ENCODE results near the gene ALKBH1.
A peak's percentile ranks its signal among the peaks of the same experiment; 100 is the strongest.

The ALKBH1 gene

DNA sequence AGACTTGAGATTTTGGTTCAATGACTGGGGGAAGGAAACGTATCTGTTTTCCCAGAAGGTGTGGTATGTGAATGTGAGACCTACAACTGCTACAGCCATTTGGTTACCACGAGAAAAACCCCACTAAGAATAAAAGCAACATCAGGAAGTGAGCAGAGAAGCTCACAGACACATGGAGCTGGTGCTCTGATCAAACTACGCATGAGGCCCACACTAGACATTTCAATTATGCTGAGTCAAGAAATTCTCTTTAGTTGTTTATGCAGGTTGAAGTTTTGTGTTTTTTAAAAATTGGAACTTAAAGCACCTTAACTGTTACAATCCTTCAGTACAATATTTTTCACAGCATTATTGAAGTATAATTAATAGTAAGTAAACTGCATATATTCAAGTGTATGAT, 82.5 kb downstream of the ALKBH1 start:
- Mint-ChIP-seq H3K9me3 (no peaks in the 10 kb centered on the region), H3K27me3 (no peaks in the 10 kb centered on the region), H3K36me3 (ENCODE audit: low read depth) (no peaks in the 10 kb centered on the region), H3K4me1 (ENCODE audit: low read depth) (peaks cover 13% of the 10 kb centered on the region), H3K27ac (no peak overlapping the region), H3K4me3 (no peak overlapping the region)
- intact Hi-C loops (cut with micrococcal nuclease), result no loop called here

DNA sequence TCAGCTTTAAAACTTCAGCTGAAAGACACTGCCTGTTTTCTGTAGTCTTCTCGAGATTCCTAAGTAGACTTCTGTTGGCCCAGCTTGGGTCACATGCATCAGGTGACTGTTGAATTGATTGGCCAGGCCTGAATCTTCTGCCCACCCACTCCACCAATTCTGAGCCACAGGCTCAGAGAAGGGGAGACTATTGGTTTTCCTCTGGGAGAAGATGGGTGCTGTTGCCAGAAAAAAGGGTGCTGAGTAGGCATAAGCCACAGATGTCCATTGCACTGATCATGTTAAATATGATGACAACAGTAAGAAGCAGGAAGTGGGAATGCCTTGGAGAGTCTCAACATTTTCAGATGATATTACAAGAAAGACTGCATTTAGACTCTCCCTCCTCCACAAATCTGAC, 84.6 kb downstream of the ALKBH1 start:
- intact Hi-C loops (cut with micrococcal nuclease), result no loop called here
- no peak overlapping the region for H3K4me3 Mint-ChIP-seq
- no peaks in the 10 kb centered on the region for H3K36me3 Mint-ChIP-seq (ENCODE audit: low read depth)
- peaks cover 22% of the 10 kb centered on the region for H3K4me1 Mint-ChIP-seq (ENCODE audit: low read depth)
- H3K9me3 Mint-ChIP-seq, result no peaks in the 10 kb centered on the region
- H3K27ac Mint-ChIP-seq, result peak overlapping the region; percentile 55
- no peaks in the 10 kb centered on the region for H3K27me3 Mint-ChIP-seq
